A549 treated with Mapracorat at 1 μM for 4 hours (cell line): Measurements from ENCODE around the gene NR5A1. TPM values are rescaled to one million over a fixed set of nuclear protein-coding genes. Genes with fewer than 3 reads are reported as not detected.

ENCODE experiments used
- total RNA-seq: library from RNA; stranded (reverse); fragments of 200-300 nt; extraction: Qiagen RNA extraction; gene quantifications from 5 replicates; pipeline ENCODE4 v1.2.3, GENCODE V29; 2022

The NR5A1 gene
- total RNA-seq: 0.06 to 0.23 TPM (median 0.15 TPM) in 3 of 5 replicates, not detected in the others

DNA sequence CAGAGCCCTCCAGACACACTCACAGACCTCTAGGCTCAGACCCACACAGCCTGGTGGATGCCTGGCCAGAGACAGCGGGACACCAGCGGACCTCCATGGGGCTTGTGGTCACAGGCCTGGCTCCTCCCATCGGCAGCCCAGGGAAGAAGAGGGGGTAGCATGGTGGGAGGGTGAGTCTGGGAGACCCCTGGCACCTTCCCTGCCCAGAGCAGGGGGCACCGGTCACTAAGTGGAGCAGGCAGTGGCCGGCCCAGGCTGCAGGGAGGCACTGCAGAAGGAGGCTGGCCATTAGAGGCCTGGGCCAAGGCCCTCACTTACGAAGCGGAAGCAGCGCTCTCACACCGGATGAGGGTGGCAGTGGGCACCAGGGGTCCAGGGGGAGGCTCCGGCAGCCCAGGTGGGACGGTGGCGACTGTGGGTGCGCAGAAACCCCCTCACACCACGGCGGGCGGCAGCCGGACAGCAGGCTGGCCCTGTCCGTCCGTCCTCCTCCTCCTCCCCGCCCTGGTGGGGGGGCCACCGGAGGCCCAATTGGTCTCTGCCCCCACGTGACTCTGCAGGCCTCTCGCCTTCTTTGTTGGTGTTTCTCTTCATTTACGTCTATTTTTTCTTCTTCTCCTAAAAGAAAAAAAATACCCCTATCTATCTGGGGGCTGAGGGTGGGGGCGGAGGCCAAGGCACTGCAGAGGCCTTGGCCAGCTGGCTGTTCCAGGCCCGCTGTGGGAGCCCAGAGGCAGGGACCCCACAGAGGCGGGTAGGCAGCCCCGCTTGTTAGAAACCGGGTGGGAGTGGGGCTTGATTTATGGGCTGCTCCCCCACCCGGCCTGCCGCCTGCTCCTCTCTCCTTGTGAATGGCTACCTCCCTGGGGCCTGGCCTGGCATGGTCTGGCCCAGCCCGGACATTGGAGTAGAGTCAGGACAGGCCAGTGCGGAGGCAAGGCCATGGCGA is at the start of gene NR5A1:
Gene NR5A1 (minus strand): TSS at position 469 of the 949 bp plus-strand sequence. CDS start 4,004 bp downstream, outside the sequence.

DNA sequence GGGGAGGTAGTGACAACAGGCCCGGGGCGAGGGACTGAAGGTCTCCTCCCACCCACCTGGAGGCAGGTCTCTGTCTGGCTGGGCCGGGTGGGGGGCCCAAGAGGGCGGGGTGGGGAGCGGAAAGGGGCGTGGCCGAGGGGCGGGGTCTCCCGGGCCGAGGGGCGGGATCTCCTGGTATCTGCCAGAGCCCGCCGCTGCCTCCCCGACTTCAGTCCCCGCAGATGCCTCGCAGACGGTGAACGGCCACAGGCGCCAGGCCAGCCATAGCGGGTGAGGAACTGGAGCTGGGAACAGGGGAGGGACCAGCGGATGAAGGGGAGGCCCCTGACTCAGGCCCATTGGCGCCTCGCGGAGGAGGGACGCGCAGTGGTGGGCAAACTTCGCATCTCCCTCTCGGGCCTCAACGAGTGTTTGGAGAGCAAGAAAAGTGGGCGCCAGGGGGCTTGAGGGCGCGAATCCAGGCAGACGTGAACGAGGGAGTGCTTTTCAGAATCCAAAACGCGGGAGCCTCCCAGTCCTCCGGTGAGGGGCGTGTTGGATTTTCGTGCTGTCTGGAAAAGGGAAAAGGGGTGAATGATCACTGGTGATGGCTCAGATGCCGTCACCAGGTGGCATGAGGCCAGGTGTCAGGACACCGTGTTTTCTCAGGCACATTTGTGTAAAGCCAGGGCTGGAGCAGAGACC is 56.8 kb downstream of the NR5A1 start, which contains the start of gene ADGRD2:
Gene ADGRD2 (plus strand): TSS at position 211 of the 684 bp plus-strand sequence. CDS start 1,216 bp downstream, outside the sequence.

Other genes with a start within 250 kb of the NR5A1 start
- gene NEK6, start 249.4 kb downstream of the NR5A1 start, total RNA-seq: 50.7 to 74.7 TPM (median 67.2 TPM) in 5 replicates
- 305 to 365 TPM (median 334 TPM) in 5 replicates for gene PSMB7, start 92.0 kb downstream of the NR5A1 start, total RNA-seq
- not detected in 5 replicates for gene ADGRD2, start 56.9 kb downstream of the NR5A1 start, total RNA-seq